NCI-H524 (cell line): ENCODE results near the gene SEC23A.
"Not testable (repeated sequence)": the region's sequence is repeated elsewhere in the genome, so short reads cannot be mapped to it uniquely, and the experiment has no call there.

Source experiments
- DNase-seq, 2 experiments: peaks; one replicate each; lab custom pipeline; 2025; lab: John Stamatoyannopoulos, UW

The SEC23A gene

GRCh38 chr14:39091716-39092115 is 11.3 kb downstream of the SEC23A start:
- no peak for DNase-seq

DNA sequence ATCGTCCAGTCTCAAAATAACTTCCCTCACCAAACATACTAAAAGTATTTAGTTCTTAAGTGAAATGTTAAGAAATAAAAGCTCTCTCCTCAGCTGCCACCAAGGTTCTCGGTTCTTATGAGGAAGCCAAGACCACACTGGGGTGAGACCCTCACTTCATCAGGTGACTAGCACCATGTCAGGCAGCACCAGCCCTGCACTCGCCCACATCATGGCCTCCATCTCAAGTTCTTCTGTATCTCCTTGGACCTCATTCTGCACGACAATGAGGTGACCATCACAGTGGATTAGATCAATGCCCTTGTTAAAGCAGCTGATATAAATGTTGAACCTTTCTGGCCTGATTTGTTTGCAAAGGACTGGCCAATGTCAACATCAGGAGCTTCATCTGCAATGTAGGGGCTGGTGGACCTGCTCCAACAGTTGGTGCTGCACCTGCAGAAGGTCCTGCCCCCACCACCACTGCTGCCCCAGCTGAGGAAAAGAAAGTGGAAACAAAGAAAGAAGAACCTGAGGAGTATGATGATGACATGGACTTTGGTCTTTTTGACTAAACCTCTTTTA is 12.4 kb downstream of the SEC23A start:
- DNase-seq, result no peak

DNA sequence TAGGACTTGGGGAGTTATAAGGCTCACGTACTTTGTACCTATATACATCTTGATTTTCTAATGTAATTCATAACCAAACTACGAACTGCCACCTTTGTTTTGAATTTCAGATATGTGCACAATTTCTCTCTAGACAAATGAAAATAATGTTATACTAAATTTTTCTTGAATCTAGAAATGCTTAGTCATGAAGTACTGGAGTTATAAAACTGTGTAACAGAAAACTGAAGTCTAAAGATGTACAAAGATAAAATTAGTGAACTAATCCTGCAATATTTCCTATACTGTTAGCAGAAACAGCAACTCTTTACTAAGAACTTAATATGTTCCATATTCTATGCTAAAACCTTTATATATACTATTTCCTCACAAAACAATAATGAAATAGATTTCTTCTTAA is 15.5 kb downstream of the SEC23A start:
- DNase-seq, result no peak

DNA sequence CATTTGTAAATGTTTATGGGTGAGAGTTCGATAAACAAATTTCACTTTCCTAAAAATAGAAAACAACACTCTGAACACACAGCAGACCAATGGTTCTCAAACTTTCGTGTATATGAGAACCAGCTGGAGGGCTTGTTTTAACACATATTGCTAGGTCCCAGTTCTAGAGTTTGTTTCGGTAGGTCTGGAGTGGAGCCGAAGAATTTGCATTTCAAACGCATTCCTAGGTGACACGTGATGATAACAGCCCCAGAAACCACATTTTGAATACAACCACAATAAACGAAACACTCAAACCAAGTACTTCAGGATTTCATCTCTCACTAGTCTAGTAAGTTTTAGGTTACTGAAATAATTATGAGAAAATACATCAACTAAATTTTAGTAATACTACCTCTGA is 17.1 kb downstream of the SEC23A start:
- no peak for DNase-seq

GRCh38 chr14:39083127-39083526 is 19.9 kb downstream of the SEC23A start:
- no peak for DNase-seq

GRCh38 chr14:39080886-39081285 is 22.1 kb downstream of the SEC23A start:
- DNase-seq, result no peak

DNA sequence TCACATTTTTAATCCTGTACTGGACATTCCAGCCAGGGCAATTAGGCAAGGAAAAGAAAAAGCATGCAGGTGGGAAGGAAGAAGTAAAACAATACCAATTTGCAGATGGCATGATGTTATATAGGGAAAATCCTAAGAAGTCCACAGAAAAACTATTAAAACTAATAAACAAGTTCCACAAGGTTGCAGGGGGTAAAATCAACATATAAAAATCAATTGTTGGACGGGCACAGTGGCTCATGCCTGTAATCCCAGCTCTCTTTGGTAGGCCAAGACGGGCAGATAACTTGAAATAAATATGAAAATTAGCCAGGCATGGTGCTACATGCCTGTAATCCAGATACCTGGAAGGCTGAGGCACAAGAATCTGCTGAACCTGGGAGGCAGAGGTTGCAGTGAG is 31.9 kb downstream of the SEC23A start:
- no peak for DNase-seq

DNA sequence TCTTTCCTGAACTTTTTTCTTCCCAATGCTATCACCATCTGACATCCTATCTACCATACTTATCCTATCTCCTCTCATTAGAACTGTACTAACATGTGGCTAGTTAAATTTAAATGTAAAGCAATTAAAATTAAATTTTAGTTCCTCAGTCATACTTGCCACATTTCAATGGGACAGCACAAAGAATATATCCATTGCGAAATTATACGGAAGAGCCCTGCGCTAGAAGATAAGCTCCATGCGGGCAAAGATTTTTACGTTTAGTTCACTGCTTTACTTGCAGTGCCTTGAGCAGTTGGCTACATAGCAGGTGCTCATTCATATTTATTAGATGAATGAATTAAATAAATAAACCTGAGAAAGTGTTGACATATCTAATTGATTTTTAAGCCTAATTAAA is 33.1 kb downstream of the SEC23A start:
- DNase-seq, result no peak

DNA sequence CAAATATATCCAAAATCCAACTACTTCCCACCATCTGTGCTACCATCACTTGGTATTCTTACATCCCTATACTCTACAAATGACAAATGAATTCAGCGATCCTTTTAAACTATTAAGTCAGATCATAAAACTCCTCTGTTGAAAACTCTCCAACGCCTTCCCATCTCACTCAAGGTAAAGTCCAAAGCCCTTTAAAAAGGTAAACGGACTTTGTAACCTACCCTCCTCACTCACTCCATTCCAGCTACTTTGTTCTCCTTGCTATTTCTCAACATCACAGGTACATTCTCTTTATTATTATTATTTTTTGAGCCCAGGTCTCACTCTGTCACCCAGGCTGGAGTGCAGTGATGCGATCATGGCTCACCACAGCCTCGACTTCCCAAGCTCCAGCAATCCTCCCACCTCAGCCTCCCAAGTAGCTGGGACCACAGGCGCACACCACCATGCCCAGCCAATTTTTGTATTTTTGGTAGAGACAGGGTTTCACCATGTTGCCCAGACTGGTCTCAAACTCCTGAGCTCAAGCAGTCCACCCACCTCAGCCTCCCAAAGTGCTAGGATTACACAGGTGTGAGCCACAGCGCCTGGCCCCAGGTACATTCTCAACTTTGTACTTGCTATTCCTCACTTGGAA is 33.7 kb downstream of the SEC23A start:
- not testable (repeated sequence) for DNase-seq

DNA sequence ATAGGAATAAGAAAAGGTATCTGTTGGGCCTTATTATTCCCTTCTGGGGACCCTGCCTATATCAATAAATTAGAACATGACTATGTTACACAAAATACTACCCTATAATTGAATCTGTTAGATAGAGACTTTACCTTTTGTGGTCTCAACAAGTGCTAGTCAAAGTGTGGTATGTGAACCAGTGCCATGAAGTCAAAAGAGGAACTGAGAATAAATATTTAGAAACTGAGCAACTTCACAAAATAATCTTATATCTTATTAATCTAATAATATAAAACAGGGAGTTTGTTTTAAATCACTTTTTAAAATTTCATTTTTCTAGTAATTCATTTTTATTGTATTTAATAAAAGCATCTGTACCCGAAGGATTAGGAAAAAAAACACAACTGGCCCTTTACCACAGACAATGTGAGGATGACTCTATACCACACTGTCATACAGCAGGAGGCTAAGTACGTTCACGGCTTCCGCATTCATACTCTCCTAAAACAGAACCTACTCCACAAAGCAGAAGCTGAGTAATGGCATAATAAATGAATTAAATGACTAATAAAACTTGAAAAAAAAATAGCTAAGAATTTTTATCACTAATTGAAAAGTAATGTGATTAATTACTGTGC is 42.1 kb downstream of the SEC23A start:
- DNase-seq, result no peak

DNA sequence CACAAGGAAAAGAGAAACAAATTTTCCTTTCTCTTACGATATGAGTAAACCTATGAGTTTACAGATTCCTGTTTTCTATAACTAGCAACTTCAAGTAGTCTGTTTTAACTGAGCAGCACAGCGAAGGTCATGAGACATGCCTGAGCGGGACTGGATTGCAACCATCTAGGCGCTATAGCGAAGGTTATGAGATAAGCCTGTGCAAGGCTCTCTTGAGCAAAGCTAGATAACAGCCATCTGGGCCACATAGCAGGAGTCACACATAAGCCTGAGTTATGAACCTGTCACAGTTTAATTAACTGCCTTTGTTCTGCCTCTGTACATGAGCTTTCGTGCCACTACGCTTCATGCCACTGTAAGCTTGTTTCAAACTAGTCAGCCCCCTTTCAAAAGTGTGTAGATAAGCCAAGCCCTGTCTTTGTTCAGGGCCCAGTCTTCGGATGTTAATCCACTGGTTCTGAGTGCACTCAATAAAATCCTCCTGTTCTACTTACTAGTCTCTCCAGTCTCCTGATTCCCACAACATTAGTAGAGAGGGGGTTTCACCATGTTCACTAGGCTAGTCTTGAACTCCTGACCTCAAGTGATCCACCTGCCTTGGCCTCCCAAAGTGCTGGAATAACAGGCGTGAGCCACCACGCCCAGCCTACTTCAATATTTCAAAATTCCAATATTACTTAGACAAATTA is 47.1 kb downstream of the SEC23A start:
- no peak for DNase-seq

DNA sequence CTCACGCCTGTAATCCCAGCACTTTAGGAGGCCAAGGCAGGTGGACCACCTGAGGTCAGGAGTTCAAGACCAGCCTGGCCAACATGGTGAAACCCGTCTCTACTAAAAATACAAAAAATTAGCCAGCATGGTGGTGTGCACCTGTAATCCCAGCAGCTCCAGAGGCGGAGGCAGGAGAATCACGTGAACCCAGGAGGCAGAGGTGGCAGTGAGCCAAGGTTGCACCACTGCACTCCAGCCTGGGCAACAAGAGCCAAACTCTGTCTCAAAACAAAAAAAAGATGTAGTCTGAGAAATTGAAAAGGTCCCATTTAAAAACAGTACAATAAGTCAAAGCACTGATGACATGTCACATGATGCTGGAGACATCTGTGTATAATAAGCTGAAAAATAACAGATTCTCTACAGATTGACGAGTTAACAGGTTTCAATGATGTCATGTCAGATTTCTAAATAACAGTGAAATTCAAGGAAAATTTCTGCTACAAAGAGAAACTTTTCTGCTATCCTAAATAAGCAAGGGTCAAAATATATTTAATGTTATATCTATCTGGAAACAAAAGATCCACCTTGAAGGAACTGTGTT is 50.1 kb downstream of the SEC23A start:
- DNase-seq, result not testable (repeated sequence)

DNA sequence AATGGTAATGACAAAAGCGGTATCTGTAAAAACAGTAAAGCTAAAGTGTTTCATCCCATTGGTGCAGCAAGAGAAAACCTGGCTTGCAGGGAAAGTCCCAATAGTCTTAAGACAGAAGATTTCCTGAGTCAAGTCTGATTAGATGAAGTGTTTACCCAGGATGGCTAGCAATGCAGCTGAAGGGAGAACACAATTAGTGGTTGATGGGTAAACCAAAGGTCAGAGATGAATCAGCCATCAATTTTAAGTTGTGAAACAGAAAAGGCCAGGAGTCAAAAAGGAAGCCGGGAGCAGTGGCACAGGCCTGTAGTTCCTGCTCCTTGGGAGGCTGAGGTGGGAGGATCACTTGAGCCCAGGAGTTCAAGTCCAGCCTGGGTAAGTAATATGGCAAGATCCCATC is 52.6 kb downstream of the SEC23A start:
- DNase-seq, result no peak

DNA sequence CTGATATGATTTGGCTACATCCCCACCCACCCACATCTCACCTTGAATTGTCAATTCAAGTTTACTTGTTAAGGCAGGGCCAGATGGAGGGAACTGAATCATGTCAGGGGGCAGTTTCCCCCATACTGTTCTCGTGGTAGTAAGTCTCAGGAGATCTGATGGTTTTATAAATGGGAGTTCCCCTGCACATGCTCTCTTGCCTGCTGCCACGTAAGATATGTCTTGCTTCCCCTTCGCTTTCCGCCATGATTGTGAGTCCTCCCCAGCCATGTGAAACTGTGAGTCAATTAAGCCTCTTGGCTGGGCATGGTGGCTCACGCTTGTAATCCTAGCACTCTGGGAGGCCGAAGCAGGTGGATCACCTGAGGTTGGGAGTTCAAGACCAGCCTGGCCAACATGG is 57.1 kb downstream of the SEC23A start:
- not testable (repeated sequence) for DNase-seq

GRCh38 chr14:39043352-39043943 is 59.6 kb downstream of the SEC23A start:
- peak in 1 of 2 experiments; percentile 37 for DNase-seq

- DNase-seq, result no peak
These were observed 62.5 kb downstream of the SEC23A start for GRCh38 chr14:39040529-39040928.

GRCh38 chr14:39038542-39038941 is 64.5 kb downstream of the SEC23A start:
- DNase-seq, result no peak

DNA sequence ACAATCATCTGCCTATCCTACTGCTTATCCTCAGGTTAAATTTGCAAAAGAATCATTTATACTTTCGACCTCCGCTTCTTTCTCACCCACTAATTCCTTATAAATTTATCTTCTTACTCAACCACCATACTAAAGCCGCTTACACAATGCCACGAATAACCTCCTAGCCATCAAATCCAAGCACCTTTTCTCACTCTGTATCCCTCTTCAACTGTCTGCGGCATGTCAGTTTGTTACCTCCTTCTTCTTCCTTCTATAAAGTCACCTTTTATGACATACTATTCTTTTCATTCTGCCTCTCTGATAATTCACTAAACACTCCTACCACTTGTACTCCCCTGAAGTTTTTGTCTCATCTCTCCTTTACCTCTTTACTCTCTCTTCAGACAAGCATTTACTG is 66.3 kb downstream of the SEC23A start:
- DNase-seq, result no peak

GRCh38 chr14:39035336-39035735 is 67.7 kb downstream of the SEC23A start:
- DNase-seq, result no peak

GRCh38 chr14:39034481-39035296 is 68.3 kb downstream of the SEC23A start:
- peak; percentile 28 to 79 for DNase-seq

DNA sequence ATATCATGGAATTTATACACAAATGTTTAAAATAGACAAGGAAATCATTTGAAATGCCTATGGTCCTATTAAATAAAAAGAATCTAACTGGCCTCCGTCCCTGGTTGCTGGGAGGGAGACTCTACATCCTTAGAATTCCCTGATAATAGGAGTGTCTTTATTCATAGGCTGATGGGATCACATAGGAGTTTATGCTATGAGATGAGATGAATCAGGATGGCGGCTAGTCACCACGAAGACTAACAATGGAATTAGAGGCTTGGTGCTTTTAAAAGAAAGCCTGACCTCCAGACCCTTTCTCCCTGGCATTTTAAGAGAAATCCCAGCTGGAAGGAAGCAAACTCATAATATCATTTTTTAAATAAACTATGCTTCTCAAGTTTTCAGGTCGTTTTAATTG is 69.7 kb downstream of the SEC23A start:
- DNase-seq, result no peak
